NCI-H526 treated with DMSO at 0.1 percent for 48 hours (cell line): ENCODE data around the gene ATXN1L.
"Not testable (repeated sequence)": the region's sequence is repeated elsewhere in the genome, so short reads cannot be mapped to it uniquely, and the experiment has no call there.

Experiments used
- DNase-seq: peaks from one replicate; lab custom pipeline; 2025; lab: John Stamatoyannopoulos, UW

Gene ATXN1L

DNA sequence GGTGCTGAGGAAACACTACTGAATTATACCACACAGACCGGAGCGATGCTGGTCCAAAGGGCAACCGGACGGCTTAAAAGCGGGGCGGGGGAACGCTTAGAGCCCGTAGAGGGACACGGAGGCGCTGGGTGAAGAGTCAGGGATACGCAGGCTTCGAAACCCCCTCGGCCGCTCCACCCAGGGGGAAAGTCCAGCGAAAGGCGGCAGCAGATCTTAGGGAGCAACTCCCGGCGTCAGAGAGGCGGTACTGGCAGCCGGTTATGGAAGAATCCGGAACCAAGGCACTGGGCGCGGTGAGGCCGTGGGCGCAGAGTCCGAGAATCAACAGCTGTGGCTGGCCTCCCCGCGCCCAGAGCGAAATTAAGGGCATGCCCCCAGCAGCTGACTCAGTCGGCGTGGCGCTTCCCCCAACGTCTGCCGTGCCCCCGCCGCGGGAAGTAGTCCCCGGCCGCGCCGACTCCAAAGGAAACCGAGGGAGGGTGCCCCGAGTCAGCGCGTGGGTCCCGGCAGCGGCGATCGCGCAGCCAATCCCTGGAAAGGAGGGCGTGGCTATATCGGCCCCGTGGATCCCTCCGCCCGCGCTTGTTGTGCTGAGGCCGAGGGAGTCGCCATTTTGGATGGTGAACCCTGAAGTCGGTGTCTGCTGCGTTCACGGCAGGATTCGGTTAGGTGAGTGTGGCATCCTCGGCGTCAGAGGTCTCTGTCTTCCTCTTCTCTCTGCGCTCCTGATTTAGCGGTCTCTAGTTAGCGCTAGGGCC is 49.3 kb downstream of the ATXN1L start, which contains the start of gene IST1:
IST1 (plus strand) TSS at position 611 of the 758 bp plus-strand sequence. CDS start 20,110 bp downstream, outside the sequence.
- DNase-seq: peak; percentile 92

DNA sequence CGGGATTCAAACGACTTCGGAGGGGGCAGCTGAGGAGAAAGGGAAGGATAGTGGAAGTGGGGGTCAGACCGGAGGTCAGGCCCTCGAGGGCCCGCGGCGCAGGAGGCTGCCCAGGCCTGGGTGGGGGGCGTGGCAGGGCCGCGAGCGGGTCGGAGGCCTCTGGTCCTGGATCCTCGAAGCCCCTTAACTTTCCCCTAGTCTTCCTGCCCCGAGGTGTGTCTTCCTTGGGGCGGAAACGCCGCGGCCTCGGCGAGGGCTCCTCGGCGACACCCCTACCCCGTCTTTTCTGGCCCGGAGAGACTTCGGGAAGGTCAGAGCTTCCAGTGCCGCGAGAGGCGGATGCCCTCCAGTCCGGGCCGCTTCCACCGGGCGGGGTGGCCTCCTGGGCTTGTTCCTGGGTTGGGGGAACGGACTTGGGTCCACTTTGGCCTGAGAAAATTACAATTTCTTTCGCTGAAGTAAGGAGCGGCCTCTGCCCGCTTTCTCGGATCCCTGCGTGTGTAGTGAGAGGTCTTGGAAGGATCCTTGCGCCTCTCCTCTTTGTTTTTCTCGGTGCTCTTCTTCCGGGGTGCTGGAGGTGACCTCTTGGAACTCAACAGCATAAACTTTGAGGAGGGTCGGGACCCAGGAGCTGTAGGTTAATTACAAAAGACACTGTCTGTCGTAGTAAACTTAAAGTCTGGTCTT is 50.0 kb downstream of the ATXN1L start:
- DNase-seq: no peak

DNA sequence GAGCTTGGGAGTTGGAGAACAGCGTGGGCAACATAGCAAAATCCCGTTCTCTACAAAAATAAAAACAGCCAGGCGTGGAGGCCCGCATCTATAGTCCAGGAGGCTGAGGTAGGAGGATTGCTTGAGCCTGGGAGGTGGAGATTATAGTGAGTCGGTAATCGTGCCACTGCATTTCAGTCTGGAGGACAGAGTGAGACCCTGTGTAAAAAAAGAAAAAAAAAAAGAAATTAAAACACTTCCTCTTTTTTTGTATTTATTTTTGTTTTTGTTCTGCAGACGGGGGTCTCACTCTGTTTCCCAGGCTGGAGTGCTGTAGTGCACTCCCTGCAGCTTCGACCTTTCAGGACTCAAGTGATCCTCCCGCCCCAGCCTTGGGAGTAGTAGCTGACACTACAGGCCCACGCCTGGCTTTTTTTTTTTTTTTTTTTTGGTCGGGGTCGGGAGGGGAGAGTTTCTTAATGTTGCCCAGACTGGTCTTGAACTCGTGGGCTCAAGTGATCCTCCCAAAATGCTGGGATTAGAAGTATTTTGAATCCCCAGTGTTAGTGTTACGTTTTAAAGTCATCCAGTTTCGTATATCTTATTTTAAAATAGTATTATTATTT is 51.1 kb downstream of the ATXN1L start:
- DNase-seq: no peak

DNA sequence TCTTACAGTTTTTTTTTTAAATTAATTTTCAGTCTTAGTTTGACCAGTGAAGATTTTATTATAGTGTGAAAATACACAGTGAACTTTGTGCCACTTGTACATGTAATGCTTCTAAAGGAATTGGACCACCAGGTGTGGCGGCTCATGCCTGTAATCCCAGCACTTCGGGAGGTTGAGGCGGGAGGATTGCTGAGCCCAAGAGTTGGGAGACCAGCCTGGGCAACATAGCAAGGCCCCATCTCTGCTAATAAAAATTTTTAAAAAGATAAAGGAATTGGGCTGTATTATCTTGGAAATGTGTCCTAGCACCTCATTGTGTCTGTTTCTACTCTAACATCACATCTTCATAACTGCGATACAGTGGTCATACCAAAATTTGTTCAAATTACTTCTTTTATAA is 53.4 kb downstream of the ATXN1L start:
- no peak for DNase-seq

DNA sequence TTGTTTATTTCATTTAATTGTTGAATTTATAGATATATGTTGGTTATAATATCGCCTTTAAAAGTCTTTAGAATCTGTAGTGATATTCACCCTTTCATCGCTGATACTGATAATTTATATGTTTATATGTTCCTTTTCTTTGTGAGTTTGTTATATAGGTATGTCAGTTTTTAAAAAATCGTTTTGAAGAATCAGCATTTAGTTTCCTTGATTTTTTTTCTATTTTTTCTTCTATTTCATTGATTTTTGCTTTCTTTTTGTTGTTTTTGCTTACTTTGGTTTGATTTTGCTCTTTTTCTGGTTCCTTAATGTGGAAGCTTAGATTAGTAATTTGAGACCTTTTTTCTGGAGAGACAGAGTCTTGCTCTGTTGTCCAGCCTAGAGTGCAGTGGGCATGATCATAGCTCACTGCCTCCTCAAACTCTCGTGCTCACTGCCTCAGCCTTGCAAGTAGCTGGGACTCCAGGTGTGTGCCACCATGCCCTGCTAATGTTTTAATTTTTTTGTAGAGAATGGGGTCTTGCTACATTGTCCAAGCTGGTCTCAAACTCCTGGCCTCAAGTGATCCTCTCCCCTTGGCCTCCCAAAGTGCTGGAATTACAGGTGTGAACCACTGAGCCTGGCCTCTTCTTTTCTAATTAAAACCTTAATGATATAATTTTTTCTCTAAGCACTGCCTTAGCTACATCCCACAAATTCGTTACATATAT is 57.0 kb downstream of the ATXN1L start:
- DNase-seq: no peak

DNA sequence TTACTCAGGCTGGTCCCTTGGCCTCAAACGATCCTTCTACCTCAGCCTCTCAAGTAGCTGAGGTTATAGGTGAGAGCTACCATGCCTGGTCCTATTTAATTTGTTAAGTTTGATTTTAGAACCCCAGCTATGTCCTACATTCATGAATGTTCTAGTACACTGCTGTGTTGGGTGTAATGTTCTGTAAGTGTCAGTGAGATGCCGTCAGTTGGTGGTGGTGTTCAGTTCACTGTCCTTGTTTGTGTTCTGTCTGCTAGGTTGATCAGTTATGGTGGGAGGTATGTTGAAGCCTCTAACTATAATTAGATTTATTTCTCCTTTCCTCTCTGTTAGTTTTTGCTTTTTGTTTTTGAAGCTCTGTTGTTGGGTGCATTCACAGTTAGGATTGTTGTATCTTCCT is 57.8 kb downstream of the ATXN1L start:
- no peak for DNase-seq

DNA sequence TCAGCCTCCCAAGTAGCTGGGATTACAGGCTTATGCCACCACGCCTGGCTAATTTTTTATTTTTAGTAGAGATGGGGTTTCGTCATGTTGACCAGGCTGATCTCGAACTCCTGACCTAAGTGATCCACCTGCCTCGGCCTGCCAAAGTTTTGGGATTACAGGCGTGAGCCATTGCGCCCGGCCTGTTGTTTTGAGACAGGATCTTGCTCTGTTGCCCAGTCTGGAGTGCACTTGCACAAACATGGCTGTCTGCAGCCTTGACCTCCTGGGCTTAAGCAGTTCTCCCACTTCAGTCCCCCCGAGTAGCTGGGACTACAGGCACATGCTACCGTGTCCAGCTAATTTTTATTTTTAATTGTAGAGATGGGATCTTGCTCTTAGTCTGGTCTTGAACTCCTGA is 58.5 kb downstream of the ATXN1L start:
- no peak for DNase-seq

DNA sequence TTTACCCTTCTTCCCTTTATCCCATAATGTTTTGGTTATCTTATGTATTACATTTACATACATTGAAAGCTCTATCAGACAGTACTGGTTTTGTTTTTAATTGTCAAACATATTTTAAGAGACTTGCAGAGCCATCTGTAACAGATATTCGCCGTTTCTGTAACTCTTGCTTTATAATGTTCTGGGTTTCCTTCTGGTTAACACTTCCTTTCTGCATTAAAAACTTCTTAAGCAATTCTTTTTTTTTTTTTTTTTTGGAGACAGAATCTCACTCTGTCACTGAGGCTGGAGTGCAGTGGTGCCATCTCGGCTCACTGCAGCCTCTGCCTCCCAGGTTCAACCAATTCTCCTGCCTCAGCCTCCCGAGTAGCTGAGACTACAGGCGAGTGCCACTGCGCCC is 60.0 kb downstream of the ATXN1L start:
- not testable (repeated sequence) for DNase-seq
